K562 (cell line): Measurements from ENCODE around the gene LRRC70. TPM values are rescaled to one million over a fixed set of nuclear protein-coding genes. Genes with fewer than 3 reads are reported as not detected.

Experiments used
- DNMT1 ChIP-seq: fragments of 450-650 bp; IDR thresholded peaks from 2 replicates; pipeline ENCODE4 v1.6.1; 2016; ENCODE audit warnings: antibody characterized with exemption, mild to moderate bottlenecking
- FIP1L1 ChIP-seq: fragments of 200-400 bp; formaldehyde crosslinking; IDR thresholded peaks from 2 replicates; pipeline ENCODE4 v1.6.1; 2018; ENCODE audit warnings: mild to moderate bottlenecking, low read depth, low read length; ENCODE audit not compliant: poor library complexity, severe bottlenecking
- JUND ChIP-seq, 2 experiments: IDR thresholded peaks; 2 replicates in 1 of 2; 3 replicates in 1 of 2; pipeline ENCODE4 v1.6.1; 2011; ENCODE audit warnings: borderline replicate concordance in 2 of 2, low read depth in 2 of 2, low read length in 2 of 2, improper control_type of control experiment in 1 of 2, missing biosample characterization in 1 of 2, missing genetic modification characterization in 1 of 2, missing genetic modification reagents in 1 of 2
- KLF6 ChIP-seq: fragments of 250-450 bp; sonication (Bioruptor Pico); IDR thresholded peaks from 2 replicates; pipeline ENCODE4 v1.4.0; 2020; ENCODE audit warnings: mild to moderate bottlenecking, moderate library complexity, borderline replicate concordance
- MIER1 ChIP-seq: fragments of 450-650 bp; IDR thresholded peaks from 2 replicates; pipeline ENCODE4 v1.6.1; 2016; ENCODE audit warnings: antibody characterized with exemption, mild to moderate bottlenecking, low read depth
- POU5F1 ChIP-seq: fragments of 150-350 bp; IDR thresholded peaks from 2 replicates; pipeline ENCODE4 v1.6.1; 2014; ENCODE audit warnings: borderline replicate concordance, low read length, low read depth, mild to moderate bottlenecking; ENCODE audit not compliant: partially characterized antibody
- RBBP5 ChIP-seq: fragments of 200-600 bp; sonication (generic); IDR thresholded peaks from 2 replicates; pipeline ENCODE4 v1.6.1; 2012; ENCODE audit warnings: borderline replicate concordance, mild to moderate bottlenecking, low read length, control low read depth, inconsistent platforms; ENCODE audit not compliant: insufficient read depth, poor library complexity, severe bottlenecking
- RNF2 ChIP-seq: sonication (generic); IDR thresholded peaks from 2 replicates; pipeline ENCODE4 v1.6.1; 2016
- SP1 ChIP-seq: sonication (generic); formaldehyde crosslinking; IDR thresholded peaks from 2 replicates; pipeline ENCODE4 v1.8.1; 2022; ENCODE audit warnings: mild to moderate bottlenecking, missing genetic modification reagents
- TEAD1 ChIP-seq, 2 experiments: fragments of 450-650 bp in 1 of 2; sonication (generic) in 1 of 2; formaldehyde crosslinking; IDR thresholded peaks; 2 replicates each; pipeline versions ENCODE4 v1.4.0 to v1.8.0; 2020 to 2022; ENCODE audit warnings: mild to moderate bottlenecking in 2 of 2, missing genetic modification reagents in 1 of 2
- ZNF174 ChIP-seq: fragments of 250-450 bp; sonication (Bioruptor Pico); IDR thresholded peaks from 2 replicates; pipeline ENCODE4 v1.4.0; 2020; ENCODE audit warnings: mild to moderate bottlenecking
- polyA plus RNA-seq, 8 experiments: library from polyadenylated mRNA; depleted of rRNA in 4 of 8; stranded (reverse) in 5 of 8; unstranded in 3 of 8; fragments of >200 nt; fragmentation: Nextera tagmentation in 2 of 8; fragmentation: Illumina TruSeq in 1 of 8; extraction: Ambion mirVana in 2 of 8; extraction: Trizol in 1 of 8; gene quantifications; 2 replicates each; pipeline versions ENCODE4 v1.2.1 to v1.2.3, GENCODE V29; 2011 to 2014; ENCODE audit warnings: inconsistent platforms in 1 of 8, missing spikeins in 1 of 8
- total RNA-seq, 7 experiments: library from RNA; depleted of rRNA in 6 of 7; stranded (reverse); fragments of >200 nt in 6 of 7; fragmentation: Illumina TruSeq in 2 of 7; extraction: Trizol in 2 of 7; gene quantifications; 2 replicates each; pipeline versions ENCODE4 v1.2.1 to v1.2.3, GENCODE V29; 2011 to 2021; ENCODE audit warnings: low replicate concordance in 1 of 7
- TF ChIP-seq, protein P1 (sequence below): IDR thresholded peaks from 2 replicates; pipeline ENCODE4 v1.6.1; 2014; ENCODE audit warnings: antibody characterized with exemption
- TF ChIP-seq, protein P2 (sequence below), 3 experiments: IDR thresholded peaks in 2 of 3; conservative IDR thresholded peaks in 1 of 3; 2 replicates each; pipeline ENCODE4 v1.5.1; 2011 to 2012; ENCODE audit warnings: low read length in 3 of 3, mild to moderate bottlenecking in 3 of 3, control low read depth in 2 of 3, improper control_type of control experiment in 1 of 3, inconsistent platforms in 1 of 3, low read depth in 1 of 3, mixed read lengths in 1 of 3, moderate library complexity in 1 of 3; ENCODE audit not compliant: insufficient read depth in 2 of 3
- TF ChIP-seq, protein P3 (sequence below): fragments of 250-450 bp; sonication (Bioruptor Pico); IDR thresholded peaks from 2 replicates; pipeline ENCODE4 v1.5.0; 2021
- TF ChIP-seq, protein P4 (sequence below): sonication (generic); formaldehyde crosslinking; IDR thresholded peaks from 2 replicates; pipeline ENCODE4 v1.8.0; 2023; ENCODE audit warnings: missing genetic modification reagents, mild to moderate bottlenecking, borderline replicate concordance

The LRRC70 gene
- total and polyA plus RNA-seq, 9 of the 15 experiments (the other 6 are each of a cell fraction or from before 2014, with no cell fraction given), result 0.21 to 2.1 (median 0.73) TPM

DNA sequence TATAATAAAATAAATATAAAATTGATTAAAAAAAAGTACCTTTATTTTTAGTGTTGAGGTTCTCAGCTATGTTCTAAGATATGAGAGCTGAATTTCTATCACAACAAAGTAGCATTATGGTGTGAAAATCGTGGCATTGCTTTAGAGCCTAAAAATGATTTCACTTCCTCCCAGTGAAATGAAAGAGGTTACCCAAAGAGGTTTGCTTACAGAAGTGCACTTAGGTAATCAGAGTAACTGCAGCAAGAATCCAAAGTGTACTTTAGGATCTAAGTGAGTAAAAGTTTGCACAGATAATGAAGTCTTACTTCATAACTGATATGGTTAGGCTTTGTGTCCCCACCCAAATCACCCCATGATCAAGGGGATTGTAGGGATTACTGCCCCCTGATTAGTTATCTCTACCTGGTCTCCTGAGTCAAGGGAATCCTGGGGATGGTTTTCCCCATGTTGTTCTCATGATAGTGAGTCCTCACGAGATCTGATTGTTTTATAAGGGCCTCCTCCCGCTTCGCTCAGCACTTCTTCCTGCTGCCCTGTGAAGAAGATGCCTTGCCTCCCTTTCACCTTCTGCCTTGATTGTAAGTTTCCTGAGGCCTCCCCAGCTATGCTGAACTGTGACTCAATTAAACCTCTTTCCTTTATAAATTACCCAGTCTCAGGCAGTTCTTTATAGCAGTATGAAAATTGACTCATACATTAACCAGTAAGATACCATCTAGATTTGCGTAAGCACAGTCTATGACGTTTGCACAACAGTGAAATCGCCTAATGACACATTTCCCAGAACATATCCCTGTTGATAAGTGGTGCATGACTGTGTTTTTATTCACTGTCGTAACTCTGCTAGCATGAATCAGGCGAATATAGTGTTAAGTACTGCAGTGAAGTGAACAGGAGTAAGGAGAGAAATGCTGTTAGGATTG is 40.3 kb upstream of the LRRC70 start (continued):
- no peak for TF ChIP-seq FIP1L1
- peak; percentile 73; the same call in 1 of the 2 replicates for TF ChIP-seq JUND (IDR thresholded peaks at IDR 0.05; ENCODE audit: borderline replicate concordance, low read depth, low read length)
- TF ChIP-seq JUND (tag; IDR thresholded peaks at IDR 0.05; ENCODE audit: borderline replicate concordance, low read depth, low read length), result peak; percentile 71; the same call in 1 of the 3 replicates
- TF ChIP-seq, protein P1, sequence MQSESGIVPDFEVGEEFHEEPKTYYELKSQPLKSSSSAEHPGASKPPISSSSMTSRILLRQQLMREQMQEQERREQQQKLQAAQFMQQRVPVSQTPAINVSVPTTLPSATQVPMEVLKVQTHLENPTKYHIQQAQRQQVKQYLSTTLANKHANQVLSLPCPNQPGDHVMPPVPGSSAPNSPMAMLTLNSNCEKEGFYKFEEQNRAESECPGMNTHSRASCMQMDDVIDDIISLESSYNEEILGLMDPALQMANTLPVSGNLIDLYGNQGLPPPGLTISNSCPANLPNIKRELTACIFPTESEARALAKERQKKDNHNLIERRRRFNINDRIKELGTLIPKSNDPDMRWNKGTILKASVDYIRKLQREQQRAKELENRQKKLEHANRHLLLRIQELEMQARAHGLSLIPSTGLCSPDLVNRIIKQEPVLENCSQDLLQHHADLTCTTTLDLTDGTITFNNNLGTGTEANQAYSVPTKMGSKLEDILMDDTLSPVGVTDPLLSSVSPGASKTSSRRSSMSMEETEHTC, result no peak
- TF ChIP-seq TEAD1 (CRISPR knock-in tag; IDR thresholded peaks at IDR 0.05), result no peak
- TF ChIP-seq MIER1, result no peak
- TF ChIP-seq, protein P2, sequence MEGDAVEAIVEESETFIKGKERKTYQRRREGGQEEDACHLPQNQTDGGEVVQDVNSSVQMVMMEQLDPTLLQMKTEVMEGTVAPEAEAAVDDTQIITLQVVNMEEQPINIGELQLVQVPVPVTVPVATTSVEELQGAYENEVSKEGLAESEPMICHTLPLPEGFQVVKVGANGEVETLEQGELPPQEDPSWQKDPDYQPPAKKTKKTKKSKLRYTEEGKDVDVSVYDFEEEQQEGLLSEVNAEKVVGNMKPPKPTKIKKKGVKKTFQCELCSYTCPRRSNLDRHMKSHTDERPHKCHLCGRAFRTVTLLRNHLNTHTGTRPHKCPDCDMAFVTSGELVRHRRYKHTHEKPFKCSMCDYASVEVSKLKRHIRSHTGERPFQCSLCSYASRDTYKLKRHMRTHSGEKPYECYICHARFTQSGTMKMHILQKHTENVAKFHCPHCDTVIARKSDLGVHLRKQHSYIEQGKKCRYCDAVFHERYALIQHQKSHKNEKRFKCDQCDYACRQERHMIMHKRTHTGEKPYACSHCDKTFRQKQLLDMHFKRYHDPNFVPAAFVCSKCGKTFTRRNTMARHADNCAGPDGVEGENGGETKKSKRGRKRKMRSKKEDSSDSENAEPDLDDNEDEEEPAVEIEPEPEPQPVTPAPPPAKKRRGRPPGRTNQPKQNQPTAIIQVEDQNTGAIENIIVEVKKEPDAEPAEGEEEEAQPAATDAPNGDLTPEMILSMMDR (IDR thresholded peaks at IDR 0.05 in 2 of 3, conservative IDR thresholded peaks at IDR 0.05 in 1 of 3; ENCODE audit: insufficient read depth in 2 of 3, low read depth in 1 of 3, low read length in 3 of 3), result no peak
- TF ChIP-seq, protein P3, sequence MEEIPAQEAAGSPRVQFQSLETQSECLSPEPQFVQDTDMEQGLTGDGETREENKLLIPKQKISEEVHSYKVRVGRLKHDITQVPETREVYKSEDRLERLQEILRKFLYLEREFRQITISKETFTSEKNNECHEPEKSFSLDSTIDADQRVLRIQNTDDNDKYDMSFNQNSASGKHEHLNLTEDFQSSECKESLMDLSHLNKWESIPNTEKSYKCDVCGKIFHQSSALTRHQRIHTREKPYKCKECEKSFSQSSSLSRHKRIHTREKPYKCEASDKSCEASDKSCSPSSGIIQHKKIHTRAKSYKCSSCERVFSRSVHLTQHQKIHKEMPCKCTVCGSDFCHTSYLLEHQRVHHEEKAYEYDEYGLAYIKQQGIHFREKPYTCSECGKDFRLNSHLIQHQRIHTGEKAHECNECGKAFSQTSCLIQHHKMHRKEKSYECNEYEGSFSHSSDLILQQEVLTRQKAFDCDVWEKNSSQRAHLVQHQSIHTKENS (CRISPR knock-in tag), result no peak
- TF ChIP-seq, protein P4, sequence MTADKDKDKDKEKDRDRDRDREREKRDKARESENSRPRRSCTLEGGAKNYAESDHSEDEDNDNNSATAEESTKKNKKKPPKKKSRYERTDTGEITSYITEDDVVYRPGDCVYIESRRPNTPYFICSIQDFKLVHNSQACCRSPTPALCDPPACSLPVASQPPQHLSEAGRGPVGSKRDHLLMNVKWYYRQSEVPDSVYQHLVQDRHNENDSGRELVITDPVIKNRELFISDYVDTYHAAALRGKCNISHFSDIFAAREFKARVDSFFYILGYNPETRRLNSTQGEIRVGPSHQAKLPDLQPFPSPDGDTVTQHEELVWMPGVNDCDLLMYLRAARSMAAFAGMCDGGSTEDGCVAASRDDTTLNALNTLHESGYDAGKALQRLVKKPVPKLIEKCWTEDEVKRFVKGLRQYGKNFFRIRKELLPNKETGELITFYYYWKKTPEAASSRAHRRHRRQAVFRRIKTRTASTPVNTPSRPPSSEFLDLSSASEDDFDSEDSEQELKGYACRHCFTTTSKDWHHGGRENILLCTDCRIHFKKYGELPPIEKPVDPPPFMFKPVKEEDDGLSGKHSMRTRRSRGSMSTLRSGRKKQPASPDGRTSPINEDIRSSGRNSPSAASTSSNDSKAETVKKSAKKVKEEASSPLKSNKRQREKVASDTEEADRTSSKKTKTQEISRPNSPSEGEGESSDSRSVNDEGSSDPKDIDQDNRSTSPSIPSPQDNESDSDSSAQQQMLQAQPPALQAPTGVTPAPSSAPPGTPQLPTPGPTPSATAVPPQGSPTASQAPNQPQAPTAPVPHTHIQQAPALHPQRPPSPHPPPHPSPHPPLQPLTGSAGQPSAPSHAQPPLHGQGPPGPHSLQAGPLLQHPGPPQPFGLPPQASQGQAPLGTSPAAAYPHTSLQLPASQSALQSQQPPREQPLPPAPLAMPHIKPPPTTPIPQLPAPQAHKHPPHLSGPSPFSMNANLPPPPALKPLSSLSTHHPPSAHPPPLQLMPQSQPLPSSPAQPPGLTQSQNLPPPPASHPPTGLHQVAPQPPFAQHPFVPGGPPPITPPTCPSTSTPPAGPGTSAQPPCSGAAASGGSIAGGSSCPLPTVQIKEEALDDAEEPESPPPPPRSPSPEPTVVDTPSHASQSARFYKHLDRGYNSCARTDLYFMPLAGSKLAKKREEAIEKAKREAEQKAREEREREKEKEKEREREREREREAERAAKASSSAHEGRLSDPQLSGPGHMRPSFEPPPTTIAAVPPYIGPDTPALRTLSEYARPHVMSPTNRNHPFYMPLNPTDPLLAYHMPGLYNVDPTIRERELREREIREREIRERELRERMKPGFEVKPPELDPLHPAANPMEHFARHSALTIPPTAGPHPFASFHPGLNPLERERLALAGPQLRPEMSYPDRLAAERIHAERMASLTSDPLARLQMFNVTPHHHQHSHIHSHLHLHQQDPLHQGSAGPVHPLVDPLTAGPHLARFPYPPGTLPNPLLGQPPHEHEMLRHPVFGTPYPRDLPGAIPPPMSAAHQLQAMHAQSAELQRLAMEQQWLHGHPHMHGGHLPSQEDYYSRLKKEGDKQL, result no peak
- TF ChIP-seq RNF2, result no peak; the same call in 1 of the 2 replicates
- TF ChIP-seq ZNF174 (CRISPR knock-in tag), result no peak
- TF ChIP-seq DNMT1, result no peak
- TF ChIP-seq POU5F1, result no peak
- no peak for TF ChIP-seq SP1 (CRISPR knock-in tag)
- TF ChIP-seq RBBP5, result no peak
- no peak for TF ChIP-seq KLF6
